ENCODE results near the gene DEPP1. TPM values are rescaled to one million over a fixed set of nuclear protein-coding genes. Genes with fewer than 3 reads are reported as not detected.

The DEPP1 gene
- polyA plus RNA-seq, 1 donor from 2014 or later: 4.3 TPM

DNA sequence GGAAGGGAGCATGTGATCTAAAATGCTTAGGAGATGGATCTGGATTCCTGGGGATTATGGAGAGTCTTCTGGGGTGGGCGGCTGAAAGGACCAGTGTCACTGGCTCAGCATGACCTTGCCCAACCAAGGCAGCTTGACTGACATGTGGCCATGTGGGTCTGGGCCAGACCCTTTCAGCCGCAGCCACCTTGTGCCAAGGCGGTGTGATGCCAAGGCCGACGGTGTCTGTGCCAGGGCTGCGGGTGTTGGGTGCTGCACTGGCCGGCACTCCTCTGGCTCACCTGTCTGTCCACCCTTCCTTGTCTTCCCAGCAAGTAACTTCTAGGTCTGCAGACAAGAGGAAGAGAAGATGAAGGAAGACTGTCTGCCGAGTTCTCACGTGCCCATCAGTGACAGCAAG, 8.8 kb downstream of the DEPP1 start:
- H3K79me2 ChIP-seq (replicated peaks; ENCODE audit: insufficient read depth, low read length): no peaks in the 10 kb centered on the region
- H3K4me2 ChIP-seq (ENCODE audit: low read length): no peak overlapping the region
- no peaks in the 10 kb centered on the region for H3K9me3 ChIP-seq (ENCODE audit: low read length)
- H3K4me3 ChIP-seq (ENCODE audit: low read length): no peak overlapping the region
- no peak overlapping the region for H2AFZ ChIP-seq (ENCODE audit: low read depth, low read length)
- H3F3A ChIP-seq (ENCODE audit: insufficient read depth, low read length, poor library complexity, severe bottlenecking): no peaks in the 10 kb centered on the region
- H4K20me1 ChIP-seq (ENCODE audit: insufficient read depth): no peaks in the 10 kb centered on the region
- H3K27ac ChIP-seq (ENCODE audit: low read length): no peak overlapping the region
- no peaks in the 10 kb centered on the region for H3K27me3 ChIP-seq (ENCODE audit: insufficient read depth, low read depth, low read length)
- TF ChIP-seq RAD21 (conservative IDR thresholded peaks at IDR 0.05) (no peak), SMC3 (conservative IDR thresholded peaks at IDR 0.05; ENCODE audit: poor library complexity) (no peak), TAF1 (IDR thresholded peaks at IDR 0.05; ENCODE audit: low read depth) (no peak), EZH2 (IDR thresholded peaks at IDR 0.05; ENCODE audit: borderline replicate concordance, insufficient read depth, low read length, poor library complexity, severe bottlenecking) (no peak), EP300 (conservative IDR thresholded peaks at IDR 0.05; ENCODE audit: poor library complexity, severe bottlenecking) (no peak), POLR2AphosphoS5 (IDR thresholded peaks at IDR 0.05) (no peak), MXI1 (conservative IDR thresholded peaks at IDR 0.05; ENCODE audit: poor library complexity, severe bottlenecking) (no peak)
- TF ChIP-seq, protein P1, sequence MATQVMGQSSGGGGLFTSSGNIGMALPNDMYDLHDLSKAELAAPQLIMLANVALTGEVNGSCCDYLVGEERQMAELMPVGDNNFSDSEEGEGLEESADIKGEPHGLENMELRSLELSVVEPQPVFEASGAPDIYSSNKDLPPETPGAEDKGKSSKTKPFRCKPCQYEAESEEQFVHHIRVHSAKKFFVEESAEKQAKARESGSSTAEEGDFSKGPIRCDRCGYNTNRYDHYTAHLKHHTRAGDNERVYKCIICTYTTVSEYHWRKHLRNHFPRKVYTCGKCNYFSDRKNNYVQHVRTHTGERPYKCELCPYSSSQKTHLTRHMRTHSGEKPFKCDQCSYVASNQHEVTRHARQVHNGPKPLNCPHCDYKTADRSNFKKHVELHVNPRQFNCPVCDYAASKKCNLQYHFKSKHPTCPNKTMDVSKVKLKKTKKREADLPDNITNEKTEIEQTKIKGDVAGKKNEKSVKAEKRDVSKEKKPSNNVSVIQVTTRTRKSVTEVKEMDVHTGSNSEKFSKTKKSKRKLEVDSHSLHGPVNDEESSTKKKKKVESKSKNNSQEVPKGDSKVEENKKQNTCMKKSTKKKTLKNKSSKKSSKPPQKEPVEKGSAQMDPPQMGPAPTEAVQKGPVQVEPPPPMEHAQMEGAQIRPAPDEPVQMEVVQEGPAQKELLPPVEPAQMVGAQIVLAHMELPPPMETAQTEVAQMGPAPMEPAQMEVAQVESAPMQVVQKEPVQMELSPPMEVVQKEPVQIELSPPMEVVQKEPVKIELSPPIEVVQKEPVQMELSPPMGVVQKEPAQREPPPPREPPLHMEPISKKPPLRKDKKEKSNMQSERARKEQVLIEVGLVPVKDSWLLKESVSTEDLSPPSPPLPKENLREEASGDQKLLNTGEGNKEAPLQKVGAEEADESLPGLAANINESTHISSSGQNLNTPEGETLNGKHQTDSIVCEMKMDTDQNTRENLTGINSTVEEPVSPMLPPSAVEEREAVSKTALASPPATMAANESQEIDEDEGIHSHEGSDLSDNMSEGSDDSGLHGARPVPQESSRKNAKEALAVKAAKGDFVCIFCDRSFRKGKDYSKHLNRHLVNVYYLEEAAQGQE (IDR thresholded peaks at IDR 0.05; ENCODE audit: borderline replicate concordance): no peak
- TF ChIP-seq, protein P2, sequence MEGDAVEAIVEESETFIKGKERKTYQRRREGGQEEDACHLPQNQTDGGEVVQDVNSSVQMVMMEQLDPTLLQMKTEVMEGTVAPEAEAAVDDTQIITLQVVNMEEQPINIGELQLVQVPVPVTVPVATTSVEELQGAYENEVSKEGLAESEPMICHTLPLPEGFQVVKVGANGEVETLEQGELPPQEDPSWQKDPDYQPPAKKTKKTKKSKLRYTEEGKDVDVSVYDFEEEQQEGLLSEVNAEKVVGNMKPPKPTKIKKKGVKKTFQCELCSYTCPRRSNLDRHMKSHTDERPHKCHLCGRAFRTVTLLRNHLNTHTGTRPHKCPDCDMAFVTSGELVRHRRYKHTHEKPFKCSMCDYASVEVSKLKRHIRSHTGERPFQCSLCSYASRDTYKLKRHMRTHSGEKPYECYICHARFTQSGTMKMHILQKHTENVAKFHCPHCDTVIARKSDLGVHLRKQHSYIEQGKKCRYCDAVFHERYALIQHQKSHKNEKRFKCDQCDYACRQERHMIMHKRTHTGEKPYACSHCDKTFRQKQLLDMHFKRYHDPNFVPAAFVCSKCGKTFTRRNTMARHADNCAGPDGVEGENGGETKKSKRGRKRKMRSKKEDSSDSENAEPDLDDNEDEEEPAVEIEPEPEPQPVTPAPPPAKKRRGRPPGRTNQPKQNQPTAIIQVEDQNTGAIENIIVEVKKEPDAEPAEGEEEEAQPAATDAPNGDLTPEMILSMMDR (IDR thresholded peaks at IDR 0.05; ENCODE audit: poor library complexity, severe bottlenecking): no peak
- H3K36me3 ChIP-seq (ENCODE audit: insufficient read depth, low read length): no peaks in the 10 kb centered on the region
- H3K9ac ChIP-seq (ENCODE audit: low read length): no peak overlapping the region
- H3K9me2 ChIP-seq (ENCODE audit: insufficient read depth, low read length): no peaks in the 10 kb centered on the region

DNA sequence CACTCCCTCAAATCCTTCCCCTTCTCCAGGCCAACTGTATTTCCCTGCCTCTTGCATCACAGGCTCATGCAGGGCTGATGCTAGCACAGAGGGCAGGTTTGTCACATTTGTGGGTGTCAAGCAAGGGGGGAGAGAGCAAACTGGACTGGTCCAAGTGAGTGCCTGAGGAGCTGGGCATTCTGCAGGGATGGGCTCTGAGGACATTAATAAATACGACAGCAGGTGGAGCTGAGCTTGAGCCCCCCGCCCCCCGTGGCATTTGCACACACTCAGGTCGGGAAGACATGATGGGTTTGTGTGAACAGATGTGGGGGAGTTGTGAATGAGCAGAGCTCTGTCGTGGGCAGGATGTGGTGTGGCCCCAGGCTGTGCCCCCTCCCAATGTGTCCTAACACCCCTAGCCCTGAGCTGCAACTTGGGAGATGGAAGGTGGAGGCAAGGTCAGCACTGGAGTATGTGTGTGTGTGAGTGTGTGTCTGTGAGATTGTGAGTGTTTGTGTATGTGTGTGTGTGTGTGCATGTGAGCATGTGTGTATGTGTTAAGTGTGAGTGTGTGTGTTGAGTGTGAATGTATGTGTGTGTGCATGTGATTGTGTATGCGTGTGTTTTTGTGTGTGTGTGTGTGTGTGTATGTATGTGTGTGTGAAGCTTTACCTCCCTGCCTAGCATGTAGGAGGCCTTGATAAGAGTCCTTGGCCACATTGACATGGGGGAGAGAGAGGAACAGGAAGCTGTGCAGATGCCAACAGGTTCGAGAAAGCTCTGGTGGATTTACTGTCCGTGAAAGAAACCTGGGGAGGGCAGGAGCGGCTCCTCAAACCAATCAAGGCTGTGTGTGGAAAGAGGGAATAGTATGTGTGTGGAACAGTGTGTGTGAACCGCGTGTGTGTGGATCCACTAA, 9.9 kb downstream of the DEPP1 start:
- no peaks in the 10 kb centered on the region for H4K20me1 ChIP-seq (ENCODE audit: insufficient read depth)
- no peak overlapping the region for H3K4me2 ChIP-seq (ENCODE audit: low read length)
- H3K27me3 ChIP-seq (ENCODE audit: insufficient read depth, low read depth, low read length): no peaks in the 10 kb centered on the region
- no peak overlapping the region for H3K9ac ChIP-seq (ENCODE audit: low read length)
- H3K36me3 ChIP-seq (ENCODE audit: insufficient read depth, low read length): no peaks in the 10 kb centered on the region
- H3K27ac ChIP-seq (ENCODE audit: low read length): no peak overlapping the region
- no peak for TF ChIP-seq SMC3 (conservative IDR thresholded peaks at IDR 0.05; ENCODE audit: poor library complexity)
- no peak for TF ChIP-seq EZH2 (IDR thresholded peaks at IDR 0.05; ENCODE audit: borderline replicate concordance, insufficient read depth, low read length, poor library complexity, severe bottlenecking)
- no peak for TF ChIP-seq POLR2AphosphoS5 (IDR thresholded peaks at IDR 0.05)
- no peak for TF ChIP-seq EP300 (conservative IDR thresholded peaks at IDR 0.05; ENCODE audit: poor library complexity, severe bottlenecking)
- no peak for TF ChIP-seq MXI1 (conservative IDR thresholded peaks at IDR 0.05; ENCODE audit: poor library complexity, severe bottlenecking)
- TF ChIP-seq, protein P2 (IDR thresholded peaks at IDR 0.05; ENCODE audit: poor library complexity, severe bottlenecking): no peak
- TF ChIP-seq RAD21 (conservative IDR thresholded peaks at IDR 0.05): no peak
- TF ChIP-seq, protein P1 (IDR thresholded peaks at IDR 0.05; ENCODE audit: borderline replicate concordance): no peak
- TF ChIP-seq TAF1 (IDR thresholded peaks at IDR 0.05; ENCODE audit: low read depth): no peak
- H3K79me2 ChIP-seq (replicated peaks; ENCODE audit: insufficient read depth, low read length): no peaks in the 10 kb centered on the region
- no peak overlapping the region for H2AFZ ChIP-seq (ENCODE audit: low read depth, low read length)
- no peaks in the 10 kb centered on the region for H3F3A ChIP-seq (ENCODE audit: insufficient read depth, low read length, poor library complexity, severe bottlenecking)
- H3K9me3 ChIP-seq (ENCODE audit: low read length): no peaks in the 10 kb centered on the region
- no peak overlapping the region for H3K4me3 ChIP-seq (ENCODE audit: low read length)
- H3K9me2 ChIP-seq (ENCODE audit: insufficient read depth, low read length): no peaks in the 10 kb centered on the region
